Aorta (tissue), 5 donors: ENCODE results near the gene RPTOR. TPM values are rescaled to one million over a fixed set of nuclear protein-coding genes. Genes with fewer than 3 reads are reported as not detected.

Source experiments
- ATAC-seq: fragments of 200-7000 bp; cut with Tn5 transposase; one replicate; pipeline ENCODE4 v1.9.1; 2022; ENCODE audit warnings: moderate library complexity; ENCODE audit not compliant: low FRiP score
- DNase-seq, 2 donors: peaks; one replicate each; pipeline ENCODE4 v3.0.0-alpha.2; 2020
- H3K27ac ChIP-seq, 2 donors: one replicate each; pipeline ENCODE4 v1.5.1; 2013; ENCODE audit warnings: low read length in 2 of 2, mild to moderate bottlenecking in 2 of 2, moderate library complexity in 2 of 2, control low read depth in 1 of 2, inconsistent platforms in 1 of 2, low read depth in 1 of 2
- H3K27me3 ChIP-seq, 2 donors: one replicate each; pipeline ENCODE4 v1.6.1; 2013; ENCODE audit warnings: control low read depth in 1 of 2, low read length in 1 of 2, mild to moderate bottlenecking in 1 of 2, moderate library complexity in 1 of 2; ENCODE audit not compliant: insufficient read depth in 2 of 2, control insufficient read depth in 1 of 2
- H3K36me3 ChIP-seq, 2 donors: one replicate each; pipeline ENCODE4 v1.6.1; 2013; ENCODE audit warnings: control low read depth in 1 of 2, low read length in 1 of 2, mild to moderate bottlenecking in 1 of 2; ENCODE audit not compliant: insufficient read depth in 2 of 2, control insufficient read depth in 1 of 2
- H3K4me1 ChIP-seq, 2 donors: one replicate each; pipeline ENCODE4 v1.6.1; 2013; ENCODE audit warnings: low read length in 2 of 2, control low read depth in 1 of 2, mild to moderate bottlenecking in 1 of 2, moderate library complexity in 1 of 2; ENCODE audit not compliant: insufficient read depth in 2 of 2, control insufficient read depth in 1 of 2
- H3K4me3 ChIP-seq, 2 donors: one replicate each; pipeline ENCODE4 v1.5.1; 2013; ENCODE audit warnings: low read length in 2 of 2, control low read depth in 1 of 2, mild to moderate bottlenecking in 1 of 2
- H3K9me3 ChIP-seq: one replicate; pipeline ENCODE4 v1.6.1; 2013; ENCODE audit warnings: mild to moderate bottlenecking, low read length; ENCODE audit not compliant: control insufficient read depth
- WGBS, 2 donors: extraction: QIAGEN DNeasy Blood & Tissue Kit; methylation state at CpG; one replicate each; pipeline ENCODE4 v1.1.7; 2013; 5-methylcytosine and 5-hydroxymethylcytosine counted together
- intact Hi-C, 2 donors: fragments of 100-400 bp; cut with DNase I; formaldehyde crosslinking; loops; one replicate each; pipeline versions ENCODE4 v1.14.2 to v1.15.0; 2022
- polyA plus RNA-seq, 2 donors: library from polyadenylated mRNA; stranded (reverse); fragments of 200-250 nt; gene quantifications; one replicate each; pipeline ENCODE4 v1.2.3, GENCODE V29; 2013
- total RNA-seq, 2 donors: library from RNA; stranded (reverse); fragmentation: NEBNext Ultra II Directional; extraction: Animal tissue kit (Norgen Biotek cat#: 25700); gene quantifications; one replicate each; pipeline ENCODE4 v1.2.1, GENCODE V29; 2021
- donor health status: healthy with polysubstance abuse.
- donor health status: Bipolar disorder and iron deficiency.
- donor health status: DM: no; HTN: no; CAD: no.
- donor health status: DM: no; HTN: no; CAD: no.
- donor health status: DM: yes; HTN: yes; CAD: no.

RPTOR gene
- total and polyA plus RNA-seq, 4 donors, result 2.1 to 31.4 (median 18.6) TPM

DNA sequence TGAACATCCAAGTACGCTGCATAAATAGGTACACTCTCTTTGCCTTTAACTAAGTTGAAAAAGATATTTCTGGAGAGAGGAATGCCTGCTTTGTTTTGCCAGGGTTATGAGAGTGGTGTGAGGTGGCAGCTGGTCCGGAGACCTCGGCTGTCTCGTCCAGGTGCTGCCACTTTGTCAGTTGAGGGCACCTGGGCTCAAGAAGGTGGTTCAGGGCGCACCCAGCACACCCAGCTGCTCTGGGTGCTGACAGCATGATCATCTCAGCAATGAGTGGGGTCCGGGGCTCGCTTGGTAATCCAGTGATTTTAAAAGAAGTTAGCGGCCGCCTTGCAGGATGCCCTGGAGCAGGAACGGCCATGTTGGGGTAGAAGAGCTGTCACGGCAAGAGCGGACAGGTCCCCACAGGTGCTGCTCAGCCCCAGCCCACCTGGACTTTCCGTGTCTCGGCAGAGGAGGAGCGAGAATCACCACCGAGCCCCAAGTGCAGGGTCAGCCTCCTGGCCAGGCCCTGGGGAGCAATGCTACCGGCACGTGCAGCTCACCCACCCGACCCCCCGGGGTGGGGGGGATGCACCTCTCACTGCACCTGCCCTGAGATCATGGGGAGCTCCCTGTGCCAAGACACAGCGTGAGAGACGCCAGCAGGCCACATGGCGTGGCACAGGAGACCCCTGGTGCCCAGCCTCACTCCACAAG is 379.6 kb downstream of the RPTOR start:
- Histone ChIP-seq H3K4me1 (no peaks in the 10 kb centered on the region), H3K9me3 (no peaks in the 10 kb centered on the region), H3K4me3 (no peak overlapping the region), H3K36me3 (peaks cover 0 to 10% of the 10 kb centered on the region in 2 donors), H3K27me3 (no peaks in the 10 kb centered on the region), H3K27ac (no peak overlapping the region)
- 97% methylated on average over 20 to 23 of the region's 23 CpGs for WGBS, 2 donors
- intact Hi-C loops, result no loop called here
- peak in 1 of 2 donors; percentile 63 for DNase-seq
- no peak for ATAC-seq

DNA sequence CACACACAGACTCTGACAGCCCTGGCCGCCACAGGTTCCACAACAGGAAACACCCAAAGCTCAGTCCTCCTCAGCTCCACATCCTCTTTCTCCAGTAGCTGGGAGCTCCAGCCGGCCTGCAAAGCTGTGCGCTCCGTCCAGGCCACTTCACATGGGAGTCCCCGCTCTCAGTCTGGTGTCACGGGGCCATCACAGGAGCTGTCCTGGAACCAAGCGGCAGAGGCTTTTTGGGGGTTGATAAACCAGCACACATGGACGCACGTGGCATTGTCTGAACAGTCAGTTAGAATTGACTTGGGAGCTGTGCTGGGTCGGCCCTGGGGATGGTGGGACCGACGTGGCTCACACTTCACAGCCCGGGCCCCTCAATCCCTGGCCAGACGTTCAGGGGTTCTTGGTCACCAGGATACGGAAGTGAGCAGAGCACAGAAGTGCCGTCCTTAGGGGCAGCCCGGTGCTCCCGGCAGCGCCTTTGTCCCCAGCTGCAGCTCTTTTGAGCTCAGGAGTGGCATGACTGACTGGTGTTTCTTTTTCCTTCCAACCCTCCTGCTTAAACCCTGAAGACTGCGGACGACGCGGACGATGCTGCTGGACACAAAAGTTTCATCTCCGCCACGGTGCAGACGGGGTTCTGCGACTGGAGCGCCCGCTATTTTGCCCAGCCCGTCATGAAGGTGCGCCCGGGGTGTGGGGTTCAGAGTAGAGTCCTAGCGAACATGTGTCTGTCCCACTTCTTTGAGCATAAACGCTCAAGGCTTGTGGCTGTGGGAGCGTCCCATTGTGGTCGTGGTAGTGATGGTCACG is 380.4 kb downstream of the RPTOR start:
- intact Hi-C loops, result no loop called here
- 92 to 94% methylated on average over 38 of the region's 38 CpGs for whole genome bisulfite sequencing, 2 donors
- Histone ChIP-seq H3K27ac (no peak overlapping the region), H3K36me3 (peaks cover 0 to 10% of the 10 kb centered on the region in 2 donors), H3K27me3 (no peaks in the 10 kb centered on the region), H3K4me1 (no peaks in the 10 kb centered on the region), H3K4me3 (no peak overlapping the region), H3K9me3 (no peaks in the 10 kb centered on the region)
- peak in 1 of 2 donors; percentile 70 for DNase-seq
- ATAC-seq, result no peak

DNA sequence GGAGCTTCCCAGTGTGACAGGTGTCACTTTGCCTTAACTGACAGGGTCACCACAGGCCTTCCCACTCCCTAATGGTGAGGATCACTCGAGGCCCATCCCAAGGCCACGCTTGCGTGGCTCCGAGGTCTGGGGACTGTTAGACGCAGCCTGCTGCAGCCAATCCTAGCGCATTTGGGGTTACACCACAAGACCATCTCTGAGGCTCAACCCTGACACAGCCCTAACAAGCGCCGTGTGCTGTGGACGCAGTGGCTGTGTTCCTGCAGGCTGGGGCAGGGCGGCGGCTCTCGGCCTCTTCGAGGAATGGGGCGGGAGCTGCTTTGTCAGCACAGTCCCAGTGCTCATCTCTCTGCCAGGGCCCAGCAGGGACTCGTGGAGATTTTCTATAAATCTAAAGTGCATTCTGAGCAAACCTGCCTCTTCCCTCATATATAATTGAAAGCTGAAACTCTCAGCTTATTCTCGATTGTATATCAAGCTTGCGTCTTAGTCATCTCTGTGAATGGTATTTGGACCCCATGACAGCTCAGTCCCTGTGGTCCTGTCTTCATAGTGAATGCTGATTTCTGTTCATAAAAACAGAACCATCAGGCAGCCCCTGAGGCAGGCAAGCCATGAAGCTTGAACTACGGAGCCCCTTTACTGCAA is 381.2 kb downstream of the RPTOR start:
- ATAC-seq (no peak), DNase-seq (peak in 1 of 2 donors; percentile 74)
- Histone ChIP-seq H3K27me3 (no peaks in the 10 kb centered on the region), H3K36me3 (peaks cover 0 to 10% of the 10 kb centered on the region in 2 donors), H3K4me1 (no peaks in the 10 kb centered on the region), H3K27ac (no peak overlapping the region), H3K4me3 (no peak overlapping the region), H3K9me3 (no peaks in the 10 kb centered on the region)
- intact Hi-C loops, result no loop called here
- WGBS, 2 donors, result 87 to 88% methylated on average over 18 of the region's 18 CpGs

DNA sequence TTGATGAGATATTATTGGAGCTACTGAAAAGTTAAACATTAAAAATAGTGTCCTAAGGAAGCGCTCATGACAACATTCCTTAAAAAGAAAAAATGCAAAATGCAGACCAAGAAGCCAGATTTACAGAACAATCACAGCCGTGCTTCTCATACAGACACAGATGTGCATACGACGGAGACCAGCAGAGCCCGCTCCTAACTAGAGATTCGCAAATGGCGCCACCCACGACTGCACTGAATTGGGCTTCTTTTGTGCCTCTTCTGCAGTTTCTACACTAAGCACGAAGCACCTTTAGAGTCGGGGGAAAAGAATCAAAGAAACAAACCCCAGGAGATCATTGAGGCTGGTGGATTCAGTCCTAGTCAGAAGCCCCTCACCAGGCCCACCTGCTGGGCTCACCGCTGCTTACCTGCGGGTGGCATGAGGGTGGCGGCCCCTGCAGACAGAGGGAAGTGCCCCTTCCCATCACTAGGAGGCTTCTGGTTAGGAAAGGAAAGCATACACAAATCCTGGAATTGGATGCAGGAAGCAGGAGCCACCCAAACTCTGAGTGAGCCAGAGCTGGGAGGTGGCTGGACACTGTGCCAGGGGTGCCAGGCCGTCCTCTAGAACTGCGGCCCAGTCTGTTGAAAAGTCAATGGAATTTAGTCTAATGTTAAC is 382.1 kb downstream of the RPTOR start:
- Histone ChIP-seq H3K27ac (no peak overlapping the region), H3K36me3 (peaks cover 0 to 10% of the 10 kb centered on the region in 2 donors)

DNA sequence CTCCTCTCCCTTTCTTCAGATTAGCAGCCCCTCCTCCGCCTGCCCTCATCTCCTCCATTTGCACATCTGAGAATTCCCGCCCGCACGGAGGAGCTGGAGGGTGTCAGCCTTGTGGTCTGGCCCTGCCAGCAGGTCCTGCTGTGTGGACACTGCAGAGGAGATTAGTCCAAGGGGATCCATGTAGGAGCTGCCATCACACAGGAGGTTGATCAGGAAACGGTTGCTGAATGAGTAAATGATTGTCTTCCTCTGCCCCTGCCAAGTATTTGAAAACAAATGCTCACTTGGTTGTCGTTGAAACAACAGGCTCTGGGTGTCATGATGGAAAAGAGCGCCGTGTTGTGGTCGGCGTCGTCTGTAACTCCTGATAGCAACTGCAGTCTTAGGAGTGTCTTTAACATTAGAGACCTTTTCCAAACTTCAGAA is 383.2 kb downstream of the RPTOR start:
- Histone ChIP-seq H3K9me3 (no peaks in the 10 kb centered on the region), H3K4me3 (no peak overlapping the region), H3K27ac (no peak overlapping the region), H3K27me3 (no peaks in the 10 kb centered on the region), H3K4me1 (no peaks in the 10 kb centered on the region), H3K36me3 (peaks cover 0 to 10% of the 10 kb centered on the region in 2 donors)
- no peak for ATAC-seq
- DNase-seq, result peak in 1 of 2 donors; percentile 63
- intact Hi-C loops, result no loop called here
- WGBS, 2 donors, result 70 to 73% methylated on average over 11 of the region's 11 CpGs

More for the DNA sequence above, 382.1 kb downstream of the RPTOR start:
- Histone ChIP-seq H3K9me3 (no peaks in the 10 kb centered on the region), H3K4me1 (no peaks in the 10 kb centered on the region), H3K4me3 (no peak overlapping the region), H3K27me3 (no peaks in the 10 kb centered on the region)
- no peak for ATAC-seq
- intact Hi-C loops, result no loop called here
- peak in 1 of 2 donors; percentile 38 for DNase-seq
- 80 to 81% methylated on average over 15 of the region's 15 CpGs for WGBS, 2 donors

DNA sequence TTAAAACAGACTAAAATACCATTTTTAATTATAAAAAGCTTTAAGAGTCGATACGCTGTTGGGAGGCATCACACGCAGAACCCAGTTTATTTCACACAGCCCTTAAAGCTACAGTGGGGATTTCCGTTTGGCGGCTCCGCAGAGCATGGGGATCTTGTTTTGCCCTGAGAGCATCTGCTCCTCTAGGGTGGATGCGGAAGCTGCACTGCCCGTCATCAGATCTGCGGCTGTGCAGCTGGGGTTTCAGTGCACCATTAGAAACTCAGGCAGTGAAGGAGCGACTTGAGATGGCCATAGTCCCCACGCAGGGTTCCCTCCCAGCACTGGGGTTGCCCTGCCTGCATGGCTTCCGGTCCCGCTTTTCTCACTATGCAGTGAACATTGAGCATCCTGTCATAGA is 384.8 kb downstream of the RPTOR start:
- WGBS, 2 donors, result 98% methylated on average over 13 of the region's 13 CpGs
- no peak for ATAC-seq
- Histone ChIP-seq H3K27me3 (no peaks in the 10 kb centered on the region), H3K4me3 (no peak overlapping the region), H3K27ac (no peak overlapping the region), H3K9me3 (no peaks in the 10 kb centered on the region), H3K4me1 (no peaks in the 10 kb centered on the region), H3K36me3 (peaks cover 0 to 4% of the 10 kb centered on the region in 2 donors)
- DNase-seq, result peak in 1 of 2 donors; percentile 48
- intact Hi-C loops, result no loop called here

DNA sequence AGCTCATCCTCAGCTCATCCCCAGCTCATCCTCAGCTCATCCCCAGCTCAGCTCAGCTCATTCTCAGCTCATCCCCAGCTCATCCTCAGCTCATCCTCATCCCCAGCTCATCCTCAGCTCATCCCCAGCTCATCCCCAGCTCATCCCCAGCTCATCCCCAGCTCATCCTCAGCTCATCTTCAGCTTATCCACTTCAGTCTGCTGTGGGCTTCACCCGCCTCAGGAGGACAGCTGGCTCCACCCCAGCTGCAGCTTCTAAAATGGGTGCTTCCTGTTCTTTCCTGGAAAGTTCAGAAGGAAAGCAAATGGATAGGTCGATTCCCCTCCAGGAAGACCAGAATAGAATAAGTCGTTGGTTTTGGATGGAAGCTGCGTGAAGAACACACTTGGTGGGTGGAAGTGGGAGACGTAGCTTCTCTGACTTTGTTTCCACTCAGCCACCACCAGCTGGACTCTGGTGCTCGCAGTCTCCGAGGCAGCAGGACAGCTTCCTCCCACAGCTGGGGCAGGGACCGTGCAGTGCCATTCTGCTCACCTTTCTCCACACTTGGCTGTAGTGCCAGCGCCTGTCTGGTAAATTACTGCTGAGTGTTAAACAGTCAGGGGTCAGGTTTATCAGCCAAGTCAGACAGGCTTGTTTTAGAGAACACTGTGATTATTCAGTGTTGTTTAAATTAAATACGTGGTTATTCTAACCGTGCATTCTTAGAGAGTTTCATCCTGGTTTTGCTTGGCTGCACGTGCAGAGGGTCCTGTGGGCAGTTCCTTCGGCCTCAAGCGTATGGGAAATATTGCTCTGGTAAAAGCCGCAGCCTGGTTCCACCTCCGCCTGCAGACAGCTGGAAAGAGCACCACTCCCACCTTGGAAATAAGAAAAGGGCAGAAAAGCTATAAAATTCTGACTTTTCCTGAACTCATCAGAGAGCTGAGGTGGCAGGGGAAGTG is 386.0 kb downstream of the RPTOR start:
- Histone ChIP-seq H3K27me3 (no peaks in the 10 kb centered on the region), H3K4me1 (no peaks in the 10 kb centered on the region), H3K4me3 (no peak overlapping the region), H3K36me3 (peaks cover 0 to under 1% of the 10 kb centered on the region in 2 donors), H3K27ac (no peak overlapping the region), H3K9me3 (no peaks in the 10 kb centered on the region)
- ATAC-seq (no peak), DNase-seq (peak in 1 of 2 donors; percentile 38)
- intact Hi-C loops, result no loop called here
- 60 to 71% methylated on average over 16 of the region's 16 CpGs for WGBS, 2 donors
